DND-41 (cell line): ENCODE results near the gene WTAP.

Experiments
- ATAC-seq: fragments of 200-7000 bp; cut with Tn5 transposase; 3 replicates; pipeline ENCODE4 v1.9.1; 2021; ENCODE audit warnings: low read depth; ENCODE audit not compliant: insufficient read depth
- DNase-seq: peaks from one replicate; pipeline ENCODE4 v3.0.0-alpha.2; 2020
- H2AFZ ChIP-seq: 2 replicates; pipeline ENCODE4 v1.6.0; 2012; ENCODE audit warnings: low read depth, low read length
- H3K27ac ChIP-seq: 2 replicates; pipeline ENCODE4 v1.5.1; 2012; ENCODE audit warnings: low read length, inconsistent platforms
- H3K27me3 ChIP-seq: fragments of 200-600 bp; sonication (generic); 2 replicates; pipeline ENCODE4 v1.6.0; 2012; ENCODE audit warnings: low read length, mild to moderate bottlenecking, inconsistent platforms; ENCODE audit not compliant: insufficient read depth, poor library complexity
- H3K36me3 ChIP-seq: 2 replicates; pipeline ENCODE4 v1.5.1; 2012; ENCODE audit warnings: low read length, inconsistent platforms; ENCODE audit not compliant: insufficient read depth
- H3K4me1 ChIP-seq: 2 replicates; pipeline ENCODE4 v1.5.1; 2012; ENCODE audit warnings: mild to moderate bottlenecking, low read length; ENCODE audit not compliant: insufficient read depth
- H3K4me2 ChIP-seq: 2 replicates; pipeline ENCODE4 v1.6.0; 2012; ENCODE audit warnings: mild to moderate bottlenecking, moderate library complexity, low read length, inconsistent platforms; ENCODE audit not compliant: insufficient read depth
- H3K4me3 ChIP-seq, 2 experiments: fragments of 200-600 bp in 1 of 2; shearing (Covaris generic) in 1 of 2; 2 replicates each; pipeline ENCODE4 v1.5.1; 2012 to 2016; ENCODE audit warnings: inconsistent platforms in 2 of 2, low read length in 2 of 2, mild to moderate bottlenecking in 2 of 2, low read depth in 1 of 2, moderate library complexity in 1 of 2
- H3K79me2 ChIP-seq: 2 replicates; pipeline ENCODE4 v1.6.0; 2012; ENCODE audit warnings: low read length, inconsistent platforms; ENCODE audit not compliant: insufficient read depth
- H3K9ac ChIP-seq: 2 replicates; pipeline ENCODE4 v1.6.0; 2012; ENCODE audit warnings: low read depth, mild to moderate bottlenecking, inconsistent platforms, low read length, moderate library complexity
- H3K9me3 ChIP-seq: 2 replicates; pipeline ENCODE4 v1.5.1; 2012; ENCODE audit warnings: low read length, moderate library complexity, mild to moderate bottlenecking, inconsistent platforms; ENCODE audit not compliant: insufficient read depth, severe bottlenecking
- H4K20me1 ChIP-seq: 2 replicates; pipeline ENCODE4 v1.6.0; 2012; ENCODE audit warnings: low read length; ENCODE audit not compliant: insufficient read depth
- EZH2 ChIP-seq: IDR thresholded peaks from 3 replicates; pipeline ENCODE4 v1.6.1; 2012; ENCODE audit warnings: borderline replicate concordance, low read depth, mild to moderate bottlenecking, moderate library complexity, low read length, inconsistent platforms; ENCODE audit not compliant: severe bottlenecking
- TF ChIP-seq, protein P1 (sequence below): IDR thresholded peaks from 2 replicates; pipeline ENCODE4 v1.5.1; 2012; ENCODE audit warnings: borderline replicate concordance, low read length, moderate library complexity, mild to moderate bottlenecking; ENCODE audit not compliant: poor library complexity, severe bottlenecking; ENCODE audit errors: extremely low read depth

Gene WTAP

DNA sequence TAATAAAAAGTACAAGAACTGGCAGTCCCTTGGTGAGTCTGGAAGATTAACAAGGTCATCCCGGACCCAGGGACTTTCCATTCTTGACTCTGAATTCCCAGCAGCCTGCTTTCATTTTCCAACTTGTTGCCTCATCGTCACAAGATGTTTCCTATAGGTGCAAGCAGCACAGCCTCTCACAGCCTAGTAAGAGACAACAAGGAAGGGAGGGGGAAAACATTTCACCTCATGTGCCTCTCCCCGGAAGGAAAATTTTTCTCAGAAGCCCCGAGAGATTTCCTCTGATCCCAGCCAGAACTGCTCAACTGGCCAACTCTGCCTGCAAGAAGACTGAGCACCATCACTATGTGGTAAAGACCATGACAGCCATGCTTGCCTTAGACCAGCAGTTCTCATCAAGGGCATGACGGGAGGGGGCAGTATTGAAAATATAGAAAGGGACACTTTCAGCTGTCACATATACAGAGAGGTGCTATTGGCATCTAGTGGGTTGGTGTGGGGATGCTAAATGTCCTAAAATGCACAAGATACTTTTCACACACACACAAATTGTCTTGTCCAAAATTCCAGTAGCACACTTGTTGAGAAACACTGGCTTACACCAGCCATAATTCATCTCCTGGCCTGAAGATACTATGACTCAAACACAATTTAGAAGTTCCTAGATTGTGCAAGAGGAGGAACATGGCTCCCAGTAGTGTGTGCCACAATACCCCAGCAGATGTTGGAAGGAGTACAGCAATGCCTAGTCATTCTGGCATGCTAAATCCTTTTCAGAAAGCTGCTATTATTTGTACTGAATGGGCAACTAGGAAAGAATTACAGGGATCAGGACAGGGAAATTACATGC, 10.8 kb upstream of the WTAP start:
- DNase-seq (no peak), ATAC-seq (no peak)
- TF ChIP-seq, protein P1, sequence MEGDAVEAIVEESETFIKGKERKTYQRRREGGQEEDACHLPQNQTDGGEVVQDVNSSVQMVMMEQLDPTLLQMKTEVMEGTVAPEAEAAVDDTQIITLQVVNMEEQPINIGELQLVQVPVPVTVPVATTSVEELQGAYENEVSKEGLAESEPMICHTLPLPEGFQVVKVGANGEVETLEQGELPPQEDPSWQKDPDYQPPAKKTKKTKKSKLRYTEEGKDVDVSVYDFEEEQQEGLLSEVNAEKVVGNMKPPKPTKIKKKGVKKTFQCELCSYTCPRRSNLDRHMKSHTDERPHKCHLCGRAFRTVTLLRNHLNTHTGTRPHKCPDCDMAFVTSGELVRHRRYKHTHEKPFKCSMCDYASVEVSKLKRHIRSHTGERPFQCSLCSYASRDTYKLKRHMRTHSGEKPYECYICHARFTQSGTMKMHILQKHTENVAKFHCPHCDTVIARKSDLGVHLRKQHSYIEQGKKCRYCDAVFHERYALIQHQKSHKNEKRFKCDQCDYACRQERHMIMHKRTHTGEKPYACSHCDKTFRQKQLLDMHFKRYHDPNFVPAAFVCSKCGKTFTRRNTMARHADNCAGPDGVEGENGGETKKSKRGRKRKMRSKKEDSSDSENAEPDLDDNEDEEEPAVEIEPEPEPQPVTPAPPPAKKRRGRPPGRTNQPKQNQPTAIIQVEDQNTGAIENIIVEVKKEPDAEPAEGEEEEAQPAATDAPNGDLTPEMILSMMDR, result no peak
- TF ChIP-seq EZH2, result no peak
- Histone ChIP-seq H3K36me3 (no peaks in the 10 kb centered on the region), H3K4me2 (no peak overlapping the region), H2AFZ (no peak overlapping the region), H4K20me1 (no peaks in the 10 kb centered on the region; the same call in 1 of the 2 replicates), H3K79me2 (peaks cover 2% of the 10 kb centered on the region; the same call in 1 of the 2 replicates), H3K9me3 (no peaks in the 10 kb centered on the region), H3K4me1 (no peaks in the 10 kb centered on the region), H3K9ac (no peak overlapping the region), H3K4me3 (no peak overlapping the region), H3K27me3 (no peaks in the 10 kb centered on the region), H3K27ac (no peak overlapping the region)

DNA sequence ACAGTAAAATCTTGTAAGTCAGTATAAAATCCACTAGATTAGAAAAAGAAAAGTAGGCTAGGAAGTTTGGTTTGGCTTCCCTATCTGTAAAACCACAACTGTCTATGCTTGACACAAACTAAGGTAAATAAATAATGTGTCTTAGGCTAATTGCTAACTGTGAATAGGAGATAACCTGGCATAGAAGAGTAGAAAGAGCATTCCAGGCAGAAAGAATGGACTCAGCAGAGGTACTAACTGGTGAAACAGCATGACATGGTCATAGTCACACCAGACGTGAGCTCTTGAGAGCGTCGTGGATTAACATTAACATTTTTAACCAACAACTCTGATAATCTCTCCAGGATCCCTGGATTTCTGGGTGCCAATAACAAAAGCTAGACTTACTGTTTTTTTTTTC, 8.7 kb upstream of the WTAP start:
- Histone ChIP-seq H3K4me3 (no peak overlapping the region), H3K27me3 (no peaks in the 10 kb centered on the region), H3K9ac (no peak overlapping the region), H3K4me1 (no peaks in the 10 kb centered on the region), H2AFZ (no peak overlapping the region), H3K27ac (no peak overlapping the region), H3K9me3 (no peaks in the 10 kb centered on the region), H3K36me3 (peaks cover 5% of the 10 kb centered on the region; the same call in 1 of the 2 replicates), H4K20me1 (peaks cover 7% of the 10 kb centered on the region; the same call in 1 of the 2 replicates), H3K4me2 (no peak overlapping the region), H3K79me2 (peaks cover 20% of the 10 kb centered on the region)
- DNase-seq, result no peak
- TF ChIP-seq, protein P1, result no peak
- TF ChIP-seq EZH2, result no peak
- no peak for ATAC-seq

DNA sequence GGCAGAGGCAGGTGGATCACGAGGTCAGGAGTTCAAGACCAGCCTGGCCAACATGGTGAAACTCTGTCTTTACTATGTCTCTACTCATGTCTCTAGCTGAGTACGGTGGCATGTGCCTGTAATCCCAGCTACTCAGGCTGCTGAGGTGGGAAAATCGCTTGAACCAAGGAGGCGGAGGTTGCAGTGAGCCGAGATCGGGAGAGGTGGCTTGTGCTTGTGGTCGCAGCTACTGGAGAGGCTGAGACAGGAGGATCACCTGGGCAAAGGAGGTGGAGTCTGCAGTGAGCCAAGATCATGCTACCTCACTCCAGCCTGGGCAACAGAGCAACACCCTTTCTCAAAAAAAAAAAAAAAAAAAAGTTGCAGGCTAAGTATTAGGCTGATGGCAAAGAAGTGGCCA, 8.0 kb upstream of the WTAP start:
- H3K9ac ChIP-seq, result no peak overlapping the region
- TF ChIP-seq, protein P1, result no peak
- TF ChIP-seq EZH2, result no peak
- no peaks in the 10 kb centered on the region for H3K27me3 ChIP-seq
- H2AFZ ChIP-seq, result no peak overlapping the region
- no peak for ATAC-seq
- no peak overlapping the region for H3K27ac ChIP-seq
- H3K36me3 ChIP-seq, result peaks cover 9% of the 10 kb centered on the region; the same call in 1 of the 2 replicates
- DNase-seq, result no peak
- H3K4me3 ChIP-seq, result no peak overlapping the region
- H3K9me3 ChIP-seq, result no peaks in the 10 kb centered on the region
- peaks cover 7% of the 10 kb centered on the region; the same call in 1 of the 2 replicates for H4K20me1 ChIP-seq
- H3K4me2 ChIP-seq, result no peak overlapping the region
- H3K4me1 ChIP-seq, result peaks cover 1% of the 10 kb centered on the region; the same call in 1 of the 2 replicates
- peaks cover 27% of the 10 kb centered on the region for H3K79me2 ChIP-seq
